Measurements from ENCODE around the gene KATNBL1. TPM values are rescaled to one million over a fixed set of nuclear protein-coding genes. Genes with fewer than 3 reads are reported as not detected.

Gene KATNBL1
- total and polyA plus RNA-seq, 12 donors, result 10.3 to 63.9 (median 23.9) TPM

DNA sequence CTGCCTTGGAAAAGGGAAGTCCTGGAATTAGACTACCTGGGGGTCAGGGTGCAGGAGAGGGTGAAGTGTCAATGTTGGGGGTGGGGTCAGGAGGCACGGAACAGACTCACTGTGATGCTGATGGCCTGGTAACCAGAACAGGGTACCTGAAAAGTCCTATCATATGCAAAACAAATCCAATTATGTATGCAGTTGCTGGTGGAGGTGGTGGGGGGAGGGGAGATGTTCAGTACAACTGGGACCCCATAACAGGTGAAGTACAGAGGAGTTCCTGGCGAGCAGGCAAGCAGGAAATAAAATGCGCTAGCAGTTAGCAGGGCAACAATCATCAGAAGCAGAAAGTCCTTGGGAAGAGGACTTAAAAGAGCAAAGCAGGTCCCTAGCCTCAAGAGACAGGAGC, 4.2 kb upstream of the KATNBL1 start:
- Histone ChIP-seq H3K4me3 (no peak overlapping the region), H3K27ac (no peak overlapping the region), H3K4me1 (replicated peaks in 1 of 2) (no peaks in the 10 kb centered on the region), H3K36me3 (replicated peaks in 1 of 2) (no peaks in the 10 kb centered on the region), H3K9me3 (replicated peaks in 1 of 3) (no peaks in the 10 kb centered on the region), H3K27me3 (no peaks in the 10 kb centered on the region)
- DNase-seq, result no peak
- 28 to 67% (median 49%) methylated on average over 3 of the region's 3 CpGs for WGBS, 4 donors
- TF ChIP-seq, protein P1, sequence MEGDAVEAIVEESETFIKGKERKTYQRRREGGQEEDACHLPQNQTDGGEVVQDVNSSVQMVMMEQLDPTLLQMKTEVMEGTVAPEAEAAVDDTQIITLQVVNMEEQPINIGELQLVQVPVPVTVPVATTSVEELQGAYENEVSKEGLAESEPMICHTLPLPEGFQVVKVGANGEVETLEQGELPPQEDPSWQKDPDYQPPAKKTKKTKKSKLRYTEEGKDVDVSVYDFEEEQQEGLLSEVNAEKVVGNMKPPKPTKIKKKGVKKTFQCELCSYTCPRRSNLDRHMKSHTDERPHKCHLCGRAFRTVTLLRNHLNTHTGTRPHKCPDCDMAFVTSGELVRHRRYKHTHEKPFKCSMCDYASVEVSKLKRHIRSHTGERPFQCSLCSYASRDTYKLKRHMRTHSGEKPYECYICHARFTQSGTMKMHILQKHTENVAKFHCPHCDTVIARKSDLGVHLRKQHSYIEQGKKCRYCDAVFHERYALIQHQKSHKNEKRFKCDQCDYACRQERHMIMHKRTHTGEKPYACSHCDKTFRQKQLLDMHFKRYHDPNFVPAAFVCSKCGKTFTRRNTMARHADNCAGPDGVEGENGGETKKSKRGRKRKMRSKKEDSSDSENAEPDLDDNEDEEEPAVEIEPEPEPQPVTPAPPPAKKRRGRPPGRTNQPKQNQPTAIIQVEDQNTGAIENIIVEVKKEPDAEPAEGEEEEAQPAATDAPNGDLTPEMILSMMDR (IDR thresholded peaks at IDR 0.05), result no peak
- TF ChIP-seq POLR2A (IDR thresholded peaks at IDR 0.05), result no peak
- intact Hi-C loops (cut with DNase I), result loop anchor here (5.0 to 10.0 kb wide), 4 partner anchors 102 to 149 kb away; partner anchors contain the start of genes EMC7 (in 1 of the 2) and PGBD4 (in 1 of the 2)

DNA sequence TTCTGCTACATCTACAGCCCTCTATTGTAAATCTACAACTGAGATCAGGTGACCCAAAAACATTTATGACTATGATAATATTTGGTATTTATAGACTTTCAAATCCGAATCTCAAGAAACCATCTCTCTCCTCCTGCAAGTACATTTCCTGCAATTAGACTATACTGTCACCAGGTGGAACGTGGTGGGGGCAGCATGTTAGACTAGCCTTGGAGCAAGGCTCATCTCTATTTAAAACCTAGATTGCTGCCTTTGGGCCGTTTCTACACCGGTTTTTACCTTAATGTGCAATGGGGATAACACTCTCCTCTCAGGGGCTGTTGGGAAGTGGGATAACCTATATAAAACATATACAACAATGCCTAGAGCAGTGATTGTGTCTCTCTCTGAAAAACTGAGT, 3.8 kb upstream of the KATNBL1 start:
- H3K36me3 ChIP-seq (replicated peaks in 1 of 2), result no peaks in the 10 kb centered on the region
- TF ChIP-seq, protein P1 (IDR thresholded peaks at IDR 0.05), result no peak
- TF ChIP-seq POLR2A (IDR thresholded peaks at IDR 0.05), result no peak
- DNase-seq, result no peak
- no peaks in the 10 kb centered on the region for H3K27me3 ChIP-seq
- H3K4me1 ChIP-seq (replicated peaks in 1 of 2), result peaks cover 3 to 4% of the 10 kb centered on the region in 2 donors
- H3K9me3 ChIP-seq (replicated peaks in 1 of 3), result no peaks in the 10 kb centered on the region
- H3K27ac ChIP-seq, result no peak overlapping the region
- no peak overlapping the region for H3K4me3 ChIP-seq
- 34 to 51% (median 38%) methylated on average over 3 to 4 of the region's 4 CpGs for WGBS, 4 donors
- intact Hi-C loops (cut with DNase I), result loop anchor here (5.0 to 10.0 kb wide), 4 partner anchors 101 to 149 kb away; partner anchors contain the start of genes EMC7 (in 1 of the 2) and PGBD4 (in 1 of the 2)

- H3K27me3 ChIP-seq, result no peaks in the 10 kb centered on the region
- H3K36me3 ChIP-seq (replicated peaks in 1 of 2), result no peaks in the 10 kb centered on the region
- H3K4me1 ChIP-seq (replicated peaks in 1 of 2), result peaks cover 8 to 14% of the 10 kb centered on the region in 2 donors
- H3K4me3 ChIP-seq, result no peak overlapping the region
- no peaks in the 10 kb centered on the region for H3K9me3 ChIP-seq (replicated peaks in 1 of 3)
- WGBS, 4 donors, result 89 to 94% (median 93%) methylated on average over 4 of the region's 4 CpGs
- DNase-seq, result no peak
- no peak overlapping the region for H3K27ac ChIP-seq
- TF ChIP-seq POLR2A (IDR thresholded peaks at IDR 0.05), result no peak
- TF ChIP-seq, protein P1 (IDR thresholded peaks at IDR 0.05), result no peak
- intact Hi-C loops (cut with DNase I), result no loop called here
Measured at GRCh38 chr15:34206011-34206410, 3.9 kb downstream of the KATNBL1 start.

DNA sequence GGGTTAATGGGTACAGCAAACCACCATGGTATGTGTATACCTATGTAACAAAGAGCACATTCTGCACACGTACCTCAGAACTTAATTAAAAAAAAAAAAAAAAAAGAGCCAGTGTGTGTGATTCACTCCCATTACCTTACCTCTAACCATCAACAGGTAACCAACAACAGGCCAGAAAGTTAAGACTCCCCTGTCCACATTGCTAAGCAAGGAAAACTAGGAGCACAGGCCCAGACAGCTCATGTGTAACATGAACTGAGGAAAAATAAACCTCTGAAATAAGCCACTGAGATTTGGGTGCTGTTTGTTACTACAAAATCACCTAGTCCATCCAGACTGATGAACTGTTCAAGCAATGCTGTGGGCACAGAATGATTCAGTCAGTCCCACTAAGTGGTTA, 6.0 kb downstream of the KATNBL1 start:
- H3K4me1 ChIP-seq (replicated peaks in 1 of 2), result peaks cover 7 to 13% of the 10 kb centered on the region in 2 donors
- no peak for DNase-seq
- no peaks in the 10 kb centered on the region for H3K36me3 ChIP-seq (replicated peaks in 1 of 2)
- H3K4me3 ChIP-seq, result no peak overlapping the region
- no peak for TF ChIP-seq POLR2A (IDR thresholded peaks at IDR 0.05)
- TF ChIP-seq, protein P1 (IDR thresholded peaks at IDR 0.05), result no peak
- H3K9me3 ChIP-seq (replicated peaks in 1 of 3), result no peaks in the 10 kb centered on the region
- no peaks in the 10 kb centered on the region for H3K27me3 ChIP-seq
- H3K27ac ChIP-seq, result no peak overlapping the region
- 88 to 100% (median 95%) methylated on average over 1 of the region's 1 CpG for WGBS, 4 donors
- intact Hi-C loops (cut with DNase I), result no loop called here
